ENCODE results near the gene PBRM1. TPM values are rescaled to one million over a fixed set of nuclear protein-coding genes. Genes with fewer than 3 reads are reported as not detected.
"Not testable (repeated sequence)": the region's sequence is repeated elsewhere in the genome, so short reads cannot be mapped to it uniquely, and the experiment has no call there.

The PBRM1 gene
- total RNA-seq, 1 donor from 2014 or later, result 90.1 TPM

GRCh38 chr3:52529376-52530333 lies 156.1 kb downstream of the PBRM1 start:
- peak overlapping the region; percentile 31 for H3K27ac Mint-ChIP-seq
- no peak for DNase-seq (ENCODE audit: low spot score in 2 of 2, unreplicated experiment in 2 of 2)
- peaks cover 37% of the 10 kb centered on the region for H3K4me1 Mint-ChIP-seq
- no peak for TF ChIP-seq CTCF (IDR thresholded peaks at IDR 0.05; ENCODE audit: unreplicated experiment)
- H3K4me3 Mint-ChIP-seq, result no peak overlapping the region
- H3K9me3 Mint-ChIP-seq, result no peaks in the 10 kb centered on the region
- peaks cover 3% of the 10 kb centered on the region for H3K36me3 Mint-ChIP-seq
- no peaks in the 10 kb centered on the region for H3K27me3 Mint-ChIP-seq (ENCODE audit: low read depth)

DNA sequence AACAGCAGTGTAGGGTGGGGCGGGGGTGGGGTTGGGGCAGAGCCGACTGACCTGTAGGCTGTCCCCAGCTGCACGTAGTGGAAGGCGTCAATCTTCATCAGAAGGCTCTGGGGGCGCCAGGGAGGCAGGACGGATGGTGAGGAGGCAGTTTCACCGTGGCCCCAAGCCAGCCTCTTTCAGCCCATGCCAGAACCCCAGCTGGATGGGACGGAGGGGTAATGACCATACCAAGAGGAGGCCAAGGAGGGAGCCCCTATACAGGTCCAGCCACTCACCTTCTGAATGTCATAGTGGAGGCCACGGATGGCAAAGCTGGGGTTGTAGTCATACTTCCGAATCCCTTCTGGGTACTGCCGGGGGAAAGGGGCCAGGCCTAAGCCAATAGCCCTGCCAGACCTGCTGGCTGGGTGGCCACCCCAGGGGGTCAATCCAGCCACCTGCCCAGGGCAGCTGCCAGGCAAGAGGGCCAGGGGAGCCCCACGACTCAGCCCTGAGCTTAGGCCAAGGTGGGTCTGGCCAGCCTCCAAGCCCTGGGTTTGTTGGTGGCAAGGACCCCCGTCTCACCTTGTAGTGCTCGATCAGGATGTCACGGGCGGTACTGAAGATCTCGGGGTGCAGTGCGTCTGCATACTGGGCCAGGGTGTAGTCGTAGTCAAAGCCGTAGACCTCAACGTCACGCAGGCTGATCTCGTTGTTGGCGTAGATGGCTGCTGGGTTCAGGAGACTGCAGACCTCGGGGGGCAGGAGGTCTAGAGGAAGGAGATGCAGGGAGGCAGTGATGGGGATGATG lies 156.9 kb downstream of the PBRM1 start:
- no peak for DNase-seq (ENCODE audit: low spot score in 2 of 2, unreplicated experiment in 2 of 2)
- TF ChIP-seq CTCF (IDR thresholded peaks at IDR 0.05; ENCODE audit: unreplicated experiment), result no peak
- no peaks in the 10 kb centered on the region for H3K27me3 Mint-ChIP-seq (ENCODE audit: low read depth)
- H3K36me3 Mint-ChIP-seq, result peaks cover 10% of the 10 kb centered on the region
- H3K4me3 Mint-ChIP-seq, result no peak overlapping the region
- no peaks in the 10 kb centered on the region for H3K9me3 Mint-ChIP-seq
- peaks cover 35% of the 10 kb centered on the region for H3K4me1 Mint-ChIP-seq
- H3K27ac Mint-ChIP-seq, result no peak overlapping the region

- H3K36me3 Mint-ChIP-seq, result peaks cover 10% of the 10 kb centered on the region
- H3K4me3 Mint-ChIP-seq, result no peak overlapping the region
- no peaks in the 10 kb centered on the region for H3K27me3 Mint-ChIP-seq (ENCODE audit: low read depth)
- H3K4me1 Mint-ChIP-seq, result peaks cover 35% of the 10 kb centered on the region
- TF ChIP-seq CTCF (IDR thresholded peaks at IDR 0.05; ENCODE audit: unreplicated experiment), result no peak
- no peak for DNase-seq (ENCODE audit: low spot score in 2 of 2, unreplicated experiment in 2 of 2)
- no peaks in the 10 kb centered on the region for H3K9me3 Mint-ChIP-seq
- H3K27ac Mint-ChIP-seq, result no peak overlapping the region
Observed at GRCh38 chr3:52527732-52528585, 157.8 kb downstream of the PBRM1 start.

DNA sequence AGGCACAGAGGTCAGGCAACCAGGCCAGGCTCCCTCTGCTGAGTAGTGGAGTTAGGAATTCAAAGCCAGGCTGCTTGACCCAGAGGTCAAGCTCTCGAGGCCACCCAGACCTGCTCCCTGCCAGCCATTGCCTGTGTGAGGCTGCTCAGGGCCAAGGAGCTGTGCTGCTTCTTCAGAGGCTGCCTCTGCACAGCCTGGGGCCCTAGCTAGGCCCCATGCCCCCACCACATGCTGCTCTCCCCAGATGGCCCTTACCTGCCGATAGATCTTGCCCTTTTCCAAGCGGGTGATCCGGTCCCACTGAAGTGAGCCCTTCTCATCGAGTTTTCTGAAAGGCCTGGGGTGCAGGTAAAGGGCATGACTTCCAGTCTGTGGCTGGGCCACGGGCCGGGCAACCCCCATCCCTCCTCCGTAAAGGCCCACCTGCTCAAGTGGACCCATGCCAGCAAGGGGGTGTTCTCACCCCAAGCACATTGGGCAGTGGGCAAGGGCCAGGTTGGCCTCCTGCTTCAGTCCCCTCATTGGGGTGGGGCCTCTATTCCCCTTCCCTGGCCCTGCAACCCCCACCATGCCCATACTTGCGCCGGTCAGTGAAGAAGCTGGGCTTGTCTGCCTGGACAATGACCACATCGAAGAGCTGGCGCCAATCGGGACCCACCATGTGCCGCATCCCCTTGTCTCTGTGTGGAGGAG lies 158.5 kb downstream of the PBRM1 start:
- H3K9me3 Mint-ChIP-seq, result no peaks in the 10 kb centered on the region
- no peak for TF ChIP-seq CTCF (IDR thresholded peaks at IDR 0.05; ENCODE audit: unreplicated experiment)
- H3K27me3 Mint-ChIP-seq (ENCODE audit: low read depth), result no peaks in the 10 kb centered on the region
- peak in 1 of 2 experiments; percentile 16 for DNase-seq (ENCODE audit: low spot score in 2 of 2, unreplicated experiment in 2 of 2)
- peaks cover 30% of the 10 kb centered on the region for H3K4me1 Mint-ChIP-seq
- H3K27ac Mint-ChIP-seq, result no peak overlapping the region
- peaks cover 10% of the 10 kb centered on the region for H3K36me3 Mint-ChIP-seq
- no peak overlapping the region for H3K4me3 Mint-ChIP-seq

GRCh38 chr3:52526671-52527038 lies 159.1 kb downstream of the PBRM1 start:
- Mint-ChIP-seq H3K4me1 (peaks cover 27% of the 10 kb centered on the region), H3K27ac (peak overlapping the region; percentile 77), H3K36me3 (peaks cover 10% of the 10 kb centered on the region)
- not testable (repeated sequence) for H3K4me3 Mint-ChIP-seq; DNase-seq (ENCODE audit: low spot score in 2 of 2, unreplicated experiment in 2 of 2); H3K27me3 Mint-ChIP-seq (ENCODE audit: low read depth); H3K9me3 Mint-ChIP-seq
